HG03521 (cell line): Measurements from ENCODE around the gene S1PR2.
"Not testable (repeated sequence)": the region's sequence is repeated elsewhere in the genome, so short reads cannot be mapped to it uniquely, and the experiment has no call there.

Experiments used
- ATAC-seq: cut with Tn5 transposase; IDR thresholded peaks from one replicate; pipeline ENCODE4 v1.9.1; 2021; ENCODE audit warnings: mild to moderate bottlenecking, moderate library complexity; ENCODE audit not compliant: unreplicated experiment

Gene S1PR2

DNA sequence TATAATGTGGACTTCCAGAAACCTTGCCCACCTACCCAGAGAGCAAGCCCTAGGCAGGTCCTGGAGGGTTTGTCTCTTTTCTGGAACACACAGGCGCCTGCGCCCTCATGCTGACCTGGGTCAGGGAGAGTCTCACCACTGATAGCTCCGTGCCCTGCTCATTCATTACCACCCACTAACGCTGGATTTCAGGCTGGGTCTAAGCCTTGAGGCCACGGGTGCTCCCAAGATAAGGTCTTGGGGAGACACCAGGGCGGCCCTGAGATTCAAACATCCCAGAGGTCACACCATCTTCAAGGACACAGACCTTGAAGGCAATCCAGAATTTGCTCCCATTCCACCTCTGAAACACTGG, 5.1 kb downstream of the S1PR2 start:
- no peak for ATAC-seq

DNA sequence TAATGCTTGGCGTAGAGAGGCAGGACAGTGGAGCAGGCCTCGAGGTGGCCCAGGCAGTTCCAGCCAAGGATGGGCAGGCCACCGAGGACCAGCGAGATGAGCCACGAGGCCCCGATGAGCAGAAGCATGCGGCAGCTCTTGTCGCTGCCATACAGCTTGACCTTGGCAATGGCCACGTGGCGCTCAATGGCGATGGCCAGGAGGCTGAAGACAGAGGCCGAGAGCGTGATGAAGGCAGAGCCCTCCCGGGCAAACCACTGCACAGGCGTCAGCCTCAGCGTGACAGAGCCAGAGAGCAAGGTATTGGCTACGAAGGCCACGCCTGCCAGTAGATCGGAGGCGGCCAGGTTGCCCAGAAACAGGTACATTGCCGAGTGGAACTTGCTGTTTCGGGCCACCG, 6.8 kb downstream of the S1PR2 start:
- ATAC-seq = no peak

DNA sequence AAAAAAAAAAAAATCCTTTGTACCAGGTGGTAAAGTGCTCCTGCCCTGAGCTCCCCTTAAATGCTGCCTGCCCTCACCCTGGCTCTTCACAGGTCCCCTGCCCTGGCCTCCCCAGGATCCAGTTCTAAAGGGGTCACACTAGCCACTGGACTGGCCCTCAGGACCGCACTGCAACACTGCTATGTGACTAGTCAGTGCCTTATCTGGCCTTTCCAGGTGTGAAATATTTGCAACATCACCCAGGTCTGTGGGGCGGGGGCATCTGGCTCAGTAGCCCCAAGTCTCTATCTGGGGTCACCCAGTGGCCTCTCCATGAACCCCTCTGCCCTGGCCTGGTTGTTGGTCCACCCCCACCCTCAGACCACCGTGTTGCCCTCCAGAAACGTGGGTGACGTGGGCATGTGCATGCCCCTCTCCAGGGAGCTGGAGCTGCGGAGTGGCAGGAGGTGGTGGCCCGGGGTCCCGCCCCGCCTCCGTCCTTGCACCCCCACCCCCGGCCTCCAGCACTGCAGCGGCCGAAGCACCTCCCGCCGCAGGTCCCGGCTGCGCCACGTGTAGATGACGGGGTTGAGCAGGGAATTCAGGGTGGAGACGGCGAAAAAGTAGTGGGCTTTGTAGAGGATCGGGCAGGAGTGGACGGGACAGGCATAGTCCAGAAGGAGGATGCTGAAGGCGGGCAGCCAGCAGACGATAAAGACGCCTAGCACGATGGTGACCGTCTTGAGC, 7.5 kb downstream of the S1PR2 start:
- ATAC-seq = no peak

DNA sequence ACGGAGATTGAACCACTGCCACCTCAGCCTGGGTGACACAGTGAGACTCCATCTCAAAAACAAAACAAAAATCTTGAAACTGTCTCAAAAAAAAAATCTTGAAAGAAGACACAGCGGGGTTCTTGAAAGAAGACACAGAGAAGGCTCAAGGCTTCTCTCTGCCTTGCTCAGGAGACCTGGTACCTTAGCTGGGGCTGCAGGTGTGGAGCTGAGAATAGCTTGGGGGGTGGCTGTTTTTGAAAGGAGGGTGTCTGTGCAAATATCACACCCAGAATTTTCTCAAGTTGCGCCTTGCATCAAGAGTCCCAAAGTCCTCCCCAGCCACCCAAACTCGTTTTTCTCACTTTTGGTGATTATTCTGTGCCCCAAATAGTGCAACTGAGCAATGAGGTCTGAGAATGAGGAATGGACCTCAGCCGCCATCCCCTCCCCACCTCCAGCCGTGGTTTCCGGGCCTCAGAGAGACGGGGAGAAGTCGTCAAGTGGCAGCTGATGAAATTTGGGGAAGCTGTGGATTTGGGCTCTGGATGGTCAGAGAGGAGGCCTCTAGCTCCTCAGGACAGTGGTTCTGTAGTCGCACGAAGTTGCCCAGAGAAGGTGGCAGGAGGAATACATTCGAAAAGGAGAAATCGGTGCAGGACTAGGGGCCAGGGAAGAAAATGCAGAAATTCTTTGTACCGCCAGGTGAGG, 8.8 kb downstream of the S1PR2 start:
- ATAC-seq = no peak

DNA sequence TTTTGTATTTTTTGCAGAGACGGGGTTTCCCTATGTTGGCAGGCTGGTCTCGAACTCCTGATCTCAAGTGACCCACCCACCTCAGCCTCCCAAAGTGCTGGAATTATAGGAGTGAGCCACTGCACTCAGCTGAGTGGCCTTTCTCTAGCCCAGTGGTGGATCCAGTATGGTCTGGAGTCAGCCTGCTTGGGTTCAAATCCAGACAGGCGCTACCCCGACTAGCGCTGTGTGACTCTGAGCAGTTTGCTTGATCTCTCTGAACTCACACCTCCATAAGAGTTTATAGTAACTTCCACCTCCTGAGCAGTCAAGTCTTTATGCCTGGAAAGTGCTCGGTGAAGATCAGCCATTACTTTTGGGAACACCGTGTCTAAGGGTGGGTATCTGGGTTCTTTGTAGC, 10.4 kb downstream of the S1PR2 start:
- no peak for ATAC-seq

DNA sequence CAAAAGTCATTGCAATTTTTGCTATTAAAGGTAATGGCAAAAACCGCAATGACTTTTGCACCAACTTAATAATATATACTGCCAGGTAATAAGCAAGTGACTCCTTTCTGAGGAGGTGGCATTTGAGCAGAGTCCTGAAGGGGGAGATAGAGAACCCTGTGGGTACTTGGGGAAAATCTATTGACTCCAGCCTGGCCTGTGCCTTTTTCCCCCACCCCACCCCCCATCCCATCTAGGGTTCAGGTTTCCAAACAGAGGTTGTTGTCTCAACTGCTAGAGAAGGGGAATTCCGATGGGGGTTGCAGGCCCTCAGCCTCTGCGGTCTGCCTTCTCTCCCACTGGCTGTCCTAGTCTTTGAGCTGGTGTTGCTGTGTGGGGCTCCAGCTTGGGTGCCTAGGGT, 11.5 kb downstream of the S1PR2 start:
- peak; percentile 44 for ATAC-seq

DNA sequence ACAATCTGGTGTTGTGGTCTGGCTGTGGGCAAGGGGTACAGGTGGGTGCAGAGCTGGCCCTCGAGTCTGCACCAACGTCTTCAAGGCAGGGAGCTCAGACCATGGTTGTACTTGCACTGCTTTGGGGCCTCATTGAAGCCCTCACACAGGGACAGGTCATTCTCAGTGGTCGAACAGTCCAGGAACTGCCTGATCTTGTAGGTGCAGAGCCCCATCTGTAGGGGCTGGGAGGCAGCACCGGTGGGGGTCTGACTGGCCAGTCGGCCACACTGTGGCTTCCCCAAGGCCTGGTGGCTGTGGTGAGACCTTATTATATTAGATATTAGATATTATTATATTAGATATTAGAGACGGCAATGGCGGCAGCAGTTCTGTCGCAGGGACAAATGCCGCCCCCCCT, 14.0 kb downstream of the S1PR2 start:
- ATAC-seq = no peak

DNA sequence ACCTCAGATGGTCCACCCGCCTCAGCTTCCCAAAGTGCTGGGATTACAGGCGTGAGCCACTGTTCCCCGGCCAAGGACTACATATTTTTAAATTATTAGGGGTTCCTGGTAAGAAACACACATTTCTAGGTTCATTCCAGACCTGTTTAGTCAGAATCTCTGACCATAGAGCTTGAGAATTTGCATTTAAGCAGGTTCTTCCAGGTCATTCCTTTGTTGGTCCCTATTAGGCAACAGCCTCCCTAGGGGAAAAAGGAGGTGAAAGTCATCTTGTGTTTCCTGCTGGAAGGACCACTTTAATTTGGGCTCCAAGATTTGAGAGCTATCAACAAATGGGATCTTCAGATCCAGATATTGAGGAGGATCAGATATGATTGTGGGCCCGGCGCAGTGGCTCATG, 16.3 kb downstream of the S1PR2 start:
- no peak for ATAC-seq

DNA sequence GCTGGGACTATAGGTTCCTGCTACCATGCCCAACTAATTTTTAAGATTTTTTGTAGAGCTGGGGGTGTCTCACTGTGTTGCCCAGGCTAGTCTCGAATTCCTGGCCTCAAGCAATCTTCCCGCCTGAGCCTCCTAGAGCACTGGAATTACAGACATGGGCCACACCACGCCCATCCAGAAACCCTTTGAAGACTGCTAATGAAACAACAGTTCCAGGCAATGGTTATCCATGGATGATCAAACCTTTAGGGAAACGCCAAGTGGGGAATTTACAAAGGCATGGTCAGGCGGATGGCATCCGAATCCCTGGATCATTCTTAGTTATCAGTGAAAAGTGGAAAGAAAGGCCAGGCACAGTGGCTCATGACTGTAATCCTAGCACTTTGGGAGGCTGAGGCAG, 19.4 kb downstream of the S1PR2 start:
- no peak for ATAC-seq

DNA sequence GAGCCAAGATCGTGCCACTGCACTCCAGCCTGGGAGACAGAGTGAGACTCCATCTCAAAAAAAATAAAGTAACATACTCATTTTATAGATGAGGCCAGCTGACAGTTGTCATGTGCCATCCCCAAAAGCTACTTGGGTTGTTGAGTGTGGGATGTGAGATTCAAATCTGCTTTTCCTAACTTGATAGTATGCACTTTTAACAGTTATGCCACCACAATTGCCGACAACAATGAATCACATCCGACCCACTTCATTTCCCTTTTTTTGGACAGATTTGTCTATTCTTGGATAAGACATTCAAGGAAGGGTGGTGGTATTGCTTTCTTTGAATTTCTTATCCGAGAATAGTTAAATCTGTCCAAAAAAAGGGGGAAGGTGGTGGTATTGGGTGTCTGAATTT, 20.1 kb downstream of the S1PR2 start:
- no peak for ATAC-seq

DNA sequence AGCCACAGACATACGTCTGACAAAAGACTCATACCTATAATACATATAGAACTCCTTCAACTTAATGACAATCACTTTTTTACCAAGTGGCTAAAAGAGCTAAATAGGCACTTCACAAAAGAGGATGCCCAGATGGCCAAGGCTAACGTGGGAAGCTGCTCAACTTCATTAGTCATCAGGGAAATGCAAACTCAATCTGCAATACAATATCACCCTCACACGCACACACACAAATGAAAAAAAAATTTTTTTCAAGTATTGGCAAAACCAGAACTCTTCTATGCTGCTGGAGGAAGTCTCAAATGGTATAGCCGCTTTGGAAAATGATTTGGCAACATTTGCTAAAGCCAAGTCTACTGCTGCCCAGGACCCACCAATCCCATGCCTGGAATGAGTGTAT, 21.8 kb downstream of the S1PR2 start:
- ATAC-seq = no peak

DNA sequence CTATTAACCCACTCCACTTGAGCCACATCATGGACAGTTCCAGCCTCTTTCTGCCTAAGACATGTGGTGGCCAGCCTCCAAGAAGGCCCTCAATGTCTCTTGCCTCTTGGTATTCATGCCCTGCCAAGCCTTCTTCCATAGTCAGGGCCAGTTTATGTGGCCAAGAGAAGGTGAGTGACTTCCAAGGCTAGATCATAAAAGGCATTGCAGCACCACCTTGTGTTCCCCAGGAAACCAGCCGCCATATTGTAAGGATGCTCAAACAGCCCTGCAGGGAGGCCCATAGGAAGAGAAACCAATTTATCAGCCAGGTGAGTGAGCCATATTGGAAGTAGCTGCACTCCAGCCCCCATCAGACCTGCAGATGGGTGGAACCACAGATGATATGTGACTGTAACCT, 24.1 kb downstream of the S1PR2 start:
- ATAC-seq = no peak

DNA sequence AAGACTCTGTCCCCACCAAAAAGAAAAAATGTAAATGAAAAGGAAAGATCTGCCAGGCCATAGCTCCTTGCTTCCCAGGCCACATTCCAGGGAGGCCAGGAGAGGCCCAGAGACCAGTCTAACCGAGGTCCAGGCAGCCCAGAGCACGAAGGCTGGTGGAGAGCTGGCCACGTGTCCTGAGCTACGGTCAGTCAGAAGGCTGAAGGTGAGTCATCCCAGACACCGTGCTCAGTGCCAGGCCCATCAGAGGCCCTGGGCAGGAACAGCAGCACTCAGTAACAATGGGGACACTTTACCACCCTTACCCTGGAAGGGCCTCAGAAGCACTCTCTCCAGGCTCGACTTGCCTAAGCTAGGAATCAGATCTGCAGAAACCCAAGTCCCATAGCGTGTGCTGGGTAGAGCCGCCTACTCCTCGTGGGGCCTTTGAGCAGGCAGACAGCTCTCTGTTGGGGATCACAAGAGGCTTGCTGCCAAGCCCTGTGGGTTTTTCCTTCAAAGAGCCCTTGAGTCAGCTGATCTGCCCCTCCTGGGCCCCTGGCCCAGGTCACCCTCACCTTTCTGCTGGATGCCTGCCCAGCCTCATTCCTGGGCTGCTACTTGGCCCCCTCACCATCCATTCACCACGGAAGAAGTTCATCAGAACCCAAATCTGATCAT, 24.8 kb downstream of the S1PR2 start:
- no peak for ATAC-seq

DNA sequence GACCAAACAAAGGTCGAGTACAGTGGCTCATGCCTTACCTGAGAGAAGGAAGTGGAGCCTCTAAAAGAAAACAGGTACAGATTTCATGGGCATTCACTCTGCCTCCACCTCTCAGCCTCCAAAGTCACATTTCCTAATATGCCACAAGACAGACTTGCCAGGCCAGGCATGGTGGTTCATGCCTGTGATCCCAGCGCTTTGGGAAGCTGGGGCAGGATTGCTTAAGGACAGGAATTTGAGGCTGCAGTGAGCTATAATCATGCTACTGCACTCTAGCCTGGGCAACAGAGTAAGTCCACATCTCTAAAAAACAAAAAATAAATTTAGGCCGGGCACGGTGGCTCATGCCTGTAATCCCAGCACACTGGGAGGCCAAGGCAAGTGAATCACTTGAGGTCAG, 25.5 kb downstream of the S1PR2 start:
- ATAC-seq = no peak

DNA sequence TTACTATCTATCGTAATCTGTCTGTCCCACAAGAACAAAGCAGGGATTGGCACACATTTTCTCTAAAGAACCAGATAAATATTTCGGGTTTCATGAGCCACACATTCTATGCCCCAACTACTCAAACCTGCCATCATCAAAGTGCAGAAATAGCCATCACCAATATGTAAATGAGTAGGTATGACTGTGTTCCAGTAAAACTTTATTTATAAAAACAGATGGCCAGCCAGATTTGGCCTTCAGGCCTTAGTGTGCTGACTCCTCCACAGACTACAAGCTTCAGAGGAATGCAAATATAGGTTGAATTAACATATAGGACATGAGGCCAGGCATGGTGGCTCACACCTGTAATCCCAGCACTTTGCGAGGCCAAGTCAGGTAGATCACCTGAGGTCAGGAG, 27.4 kb downstream of the S1PR2 start:
- ATAC-seq = no peak

DNA sequence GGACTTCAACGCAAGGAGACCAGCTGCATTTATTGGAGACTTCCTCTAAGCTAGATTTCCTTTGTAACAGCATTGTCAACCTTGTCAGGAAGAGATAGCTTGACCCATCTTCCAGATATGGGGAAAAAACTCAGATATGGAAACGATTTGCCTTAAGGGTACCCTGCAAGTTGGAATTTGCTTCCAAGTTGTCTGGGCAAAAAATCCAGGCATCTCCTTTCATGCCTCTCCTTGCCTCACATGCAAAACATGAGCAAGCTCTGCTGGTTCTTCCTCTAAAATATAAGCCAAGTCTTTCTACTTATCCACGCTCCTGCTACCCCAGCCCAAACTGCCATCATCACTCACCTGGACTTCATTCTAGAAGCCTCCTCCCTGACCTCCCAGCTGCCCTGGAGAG, 30.0 kb downstream of the S1PR2 start:
- ATAC-seq = no peak

DNA sequence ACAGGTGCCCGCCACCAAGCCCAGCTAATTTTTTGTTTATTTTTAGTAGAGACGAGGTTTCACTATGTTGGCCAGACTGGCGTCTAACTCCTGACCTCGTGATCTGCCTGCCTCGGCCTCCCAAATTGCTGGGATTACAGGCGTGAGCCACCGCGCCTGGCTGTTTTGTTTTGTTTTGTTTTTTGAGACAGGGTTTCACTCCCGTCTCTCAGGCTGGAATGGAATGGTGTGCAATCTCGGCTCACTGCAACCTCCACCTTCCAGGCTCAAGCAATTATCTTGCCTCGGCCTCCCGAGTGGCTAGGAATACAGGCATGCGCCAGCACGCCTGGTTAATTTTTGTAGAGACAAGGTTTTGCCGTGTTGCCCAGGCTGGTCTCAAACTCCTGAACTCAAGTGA, 31.0 kb downstream of the S1PR2 start:
- not testable (repeated sequence) for ATAC-seq

DNA sequence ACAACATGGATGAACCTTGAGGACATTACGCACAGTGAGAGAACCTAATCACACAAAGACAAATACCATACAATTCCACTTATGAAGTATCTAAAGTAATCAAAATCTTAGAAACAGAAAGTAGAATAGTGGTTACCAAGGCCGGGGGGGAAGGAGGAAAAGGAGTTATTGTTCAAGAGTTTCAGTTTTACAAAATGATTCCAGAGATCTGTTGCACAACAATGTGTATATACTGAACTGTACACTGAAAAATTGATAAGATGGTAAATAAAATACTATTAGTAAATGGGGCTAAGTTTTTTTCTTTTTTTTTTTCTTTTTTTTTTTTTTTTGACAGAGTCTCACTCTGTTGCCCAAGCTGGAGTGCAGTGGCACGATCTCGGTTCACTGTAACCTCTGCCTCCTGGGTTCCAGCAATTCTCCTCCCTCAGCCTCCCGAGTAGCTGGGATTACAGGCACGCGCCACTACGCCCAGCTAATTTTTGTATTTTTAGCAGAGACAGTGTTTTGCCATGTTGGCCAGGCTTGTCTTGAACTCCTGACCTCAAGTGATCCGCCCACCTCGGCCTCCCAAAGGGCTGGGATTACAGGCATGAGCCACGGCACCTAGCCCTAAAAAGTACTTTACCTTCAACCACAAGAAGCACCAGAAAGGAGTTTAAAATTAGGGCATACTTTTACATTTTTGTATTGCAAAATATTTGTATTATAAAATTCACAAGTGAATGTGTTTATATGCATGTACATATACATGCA, 32.1 kb downstream of the S1PR2 start:
- ATAC-seq = not testable (repeated sequence)

DNA sequence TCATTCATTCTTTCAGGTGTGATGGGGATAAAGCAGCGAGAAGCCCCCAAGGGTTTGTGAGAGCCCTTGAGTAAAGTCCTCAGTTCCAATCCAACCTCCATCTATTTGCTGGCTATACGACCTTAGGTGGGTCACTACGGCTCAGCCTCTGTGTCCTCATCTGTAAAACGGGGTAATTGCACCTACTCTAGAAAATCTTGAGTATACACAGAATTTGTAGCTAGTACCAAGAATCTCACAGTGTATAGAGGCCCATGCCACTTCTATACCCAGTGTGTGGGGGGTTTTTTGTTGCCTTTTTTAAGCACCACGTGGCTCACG, 36.0 kb downstream of the S1PR2 start:
- ATAC-seq = peak; percentile 19

DNA sequence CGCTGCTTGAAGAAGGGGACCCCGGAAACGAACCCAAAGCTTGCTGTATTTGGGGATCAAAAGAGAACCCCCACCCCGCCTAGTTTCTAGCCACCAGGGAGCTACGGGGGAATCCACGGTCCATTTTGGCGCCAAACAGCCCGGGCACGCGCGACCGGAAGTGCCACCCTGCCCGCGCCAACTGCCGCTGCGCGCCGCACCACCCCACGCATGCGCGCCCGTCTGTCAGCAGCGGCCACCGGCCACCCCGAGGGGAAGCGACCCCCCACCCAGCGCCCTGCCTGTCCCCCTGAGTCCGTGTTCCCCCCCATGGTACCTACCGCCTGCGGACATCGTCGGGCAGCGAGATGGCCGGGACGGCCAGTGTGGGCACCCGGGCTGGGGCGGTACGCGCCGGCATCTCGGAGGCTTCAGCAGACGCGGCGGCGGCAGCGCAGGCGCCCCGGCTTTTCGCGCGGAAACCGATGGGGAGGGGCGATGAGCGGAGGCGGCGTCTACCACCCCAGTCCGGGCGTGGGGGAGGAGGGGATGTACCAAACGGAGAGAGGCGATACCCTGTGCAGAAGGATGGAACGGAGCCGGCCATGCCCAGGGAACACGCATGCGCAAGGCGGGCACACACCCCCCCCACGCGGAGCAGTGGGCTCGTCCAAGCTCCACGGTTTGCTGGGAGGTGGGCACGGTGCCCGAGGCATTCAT, 36.5 kb downstream of the S1PR2 start, which contains the start of gene DNMT1:
Gene DNMT1 (minus strand): TSS at position 454 of the 699 bp plus-strand sequence. CDS start 54 bp downstream, at position 400.
- ATAC-seq = peak; percentile 72
